ENCODE measurements around the gene FAM117B.

DNA sequence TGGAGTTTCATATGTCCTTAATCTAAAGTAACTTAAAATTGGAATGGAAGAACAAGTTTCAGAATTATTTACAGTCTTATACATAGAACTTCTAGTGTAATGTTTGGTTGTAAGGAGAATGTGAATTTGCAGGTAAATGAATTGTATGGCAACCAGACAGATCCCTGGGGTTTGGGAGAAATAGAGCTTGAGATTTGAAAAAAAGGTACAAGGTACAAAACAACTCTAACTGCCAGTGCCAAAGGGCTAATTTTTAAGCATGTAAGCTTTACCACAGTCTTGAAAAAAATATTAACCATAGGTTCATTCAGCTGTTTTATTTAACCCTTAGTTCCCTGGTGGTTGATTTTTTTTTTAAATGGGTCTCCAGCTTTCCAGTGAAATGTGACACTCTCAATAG is 133.5 kb downstream of the FAM117B start:
- TF ChIP-seq, protein P1, sequence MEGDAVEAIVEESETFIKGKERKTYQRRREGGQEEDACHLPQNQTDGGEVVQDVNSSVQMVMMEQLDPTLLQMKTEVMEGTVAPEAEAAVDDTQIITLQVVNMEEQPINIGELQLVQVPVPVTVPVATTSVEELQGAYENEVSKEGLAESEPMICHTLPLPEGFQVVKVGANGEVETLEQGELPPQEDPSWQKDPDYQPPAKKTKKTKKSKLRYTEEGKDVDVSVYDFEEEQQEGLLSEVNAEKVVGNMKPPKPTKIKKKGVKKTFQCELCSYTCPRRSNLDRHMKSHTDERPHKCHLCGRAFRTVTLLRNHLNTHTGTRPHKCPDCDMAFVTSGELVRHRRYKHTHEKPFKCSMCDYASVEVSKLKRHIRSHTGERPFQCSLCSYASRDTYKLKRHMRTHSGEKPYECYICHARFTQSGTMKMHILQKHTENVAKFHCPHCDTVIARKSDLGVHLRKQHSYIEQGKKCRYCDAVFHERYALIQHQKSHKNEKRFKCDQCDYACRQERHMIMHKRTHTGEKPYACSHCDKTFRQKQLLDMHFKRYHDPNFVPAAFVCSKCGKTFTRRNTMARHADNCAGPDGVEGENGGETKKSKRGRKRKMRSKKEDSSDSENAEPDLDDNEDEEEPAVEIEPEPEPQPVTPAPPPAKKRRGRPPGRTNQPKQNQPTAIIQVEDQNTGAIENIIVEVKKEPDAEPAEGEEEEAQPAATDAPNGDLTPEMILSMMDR (conservative IDR thresholded peaks at IDR 0.05) = no peak
- TF ChIP-seq ZFX (IDR thresholded peaks at IDR 0.05) = no peak

Data from C4-2B (cell line).